Ascending aorta (tissue), 2 donors: ENCODE measurements around the gene GAL3ST3. TPM values are rescaled to one million over a fixed set of nuclear protein-coding genes. Genes with fewer than 3 reads are reported as not detected.

Experiments
- DNase-seq, 2 donors: peaks; one replicate each; pipeline ENCODE4 v3.0.0-alpha.2; 2019; ENCODE audit warnings: low spot score in 2 of 2
- H3K27ac ChIP-seq, 2 donors: fragments of 200-600 bp; sonication (generic); one replicate each; pipeline ENCODE4 v1.5.1; 2016 to 2017; ENCODE audit warnings: mild to moderate bottlenecking in 1 of 2
- H3K27me3 ChIP-seq: fragments of 200-600 bp; sonication (generic); one replicate; pipeline ENCODE4 v1.5.1; 2017
- H3K36me3 ChIP-seq, 2 donors: fragments of 200-600 bp; sonication (generic); one replicate each; pipeline ENCODE4 v1.5.1; 2016
- H3K4me1 ChIP-seq, 2 donors: fragments of 200-600 bp; sonication (generic); one replicate each; pipeline ENCODE4 v1.5.1; 2016 to 2017; ENCODE audit warnings: mild to moderate bottlenecking in 1 of 2
- H3K4me3 ChIP-seq, 2 donors: fragments of 200-600 bp; sonication (generic); one replicate each; pipeline ENCODE4 v1.5.1; 2016 to 2017; ENCODE audit warnings: mild to moderate bottlenecking in 1 of 2
- H3K9me3 ChIP-seq, 2 donors: fragments of 200-600 bp; sonication (generic); one replicate each; pipeline ENCODE4 v1.5.1; 2016
- intact Hi-C: fragments of 100-400 bp; cut with DNase I; formaldehyde crosslinking; loops from one replicate; pipeline ENCODE4 v1.15.1; 2023
- total RNA-seq: library from RNA; depleted of rRNA; stranded (reverse); fragments of >200 nt; gene quantifications from one replicate; pipeline ENCODE4 v1.1.0, GENCODE V29; 2016
- TF ChIP-seq, protein P1 (sequence below), 3 experiments: fragments of 200-600 bp in 2 of 3; fragments of 450-650 bp in 1 of 3; sonication (generic) in 2 of 3; IDR thresholded peaks; one replicate each; pipeline ENCODE4 v1.5.1; 2016 to 2019; ENCODE audit warnings: antibody characterized with exemption in 3 of 3, mild to moderate bottlenecking in 1 of 3, moderate library complexity in 1 of 3

The GAL3ST3 gene
- total RNA-seq, 1 donor from 2014 or later = not detected

DNA sequence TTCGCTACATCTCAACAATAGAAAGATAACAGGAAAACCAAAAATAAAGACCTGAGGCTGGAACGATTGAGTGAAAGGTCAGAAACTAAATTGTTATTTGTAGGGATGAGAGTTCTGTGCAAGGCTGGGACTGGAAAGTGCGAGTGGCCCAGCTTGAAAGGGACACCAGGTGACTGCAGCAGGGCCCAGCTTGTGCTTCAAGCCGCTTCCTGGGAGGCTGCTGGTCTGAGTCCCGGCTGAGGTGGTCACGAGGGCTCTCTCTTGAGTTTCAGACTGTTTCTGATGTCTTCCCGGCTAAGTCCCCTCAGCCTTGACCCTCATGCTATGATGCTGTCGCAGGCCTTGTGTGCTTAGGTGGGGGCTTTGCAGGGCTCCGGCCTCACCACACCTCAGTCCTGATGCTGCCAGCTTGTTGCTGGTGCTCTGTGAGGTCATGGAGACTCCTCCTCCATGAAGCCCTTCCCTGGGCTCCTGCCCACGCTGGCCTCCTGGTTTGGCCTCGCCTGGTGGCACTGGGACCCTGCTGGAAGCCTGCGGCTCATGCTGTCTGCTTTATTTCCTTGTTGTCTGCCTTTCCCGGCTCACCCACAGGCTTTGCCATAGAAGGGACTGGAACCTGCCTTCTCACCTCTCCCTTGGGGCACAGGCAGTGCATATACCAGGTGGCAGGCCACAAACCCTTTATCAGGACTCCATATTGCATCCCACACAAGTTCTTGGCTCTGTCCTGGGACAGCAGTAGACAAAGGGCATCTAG, 42.6 kb downstream of the GAL3ST3 start:
- TF ChIP-seq, protein P1, sequence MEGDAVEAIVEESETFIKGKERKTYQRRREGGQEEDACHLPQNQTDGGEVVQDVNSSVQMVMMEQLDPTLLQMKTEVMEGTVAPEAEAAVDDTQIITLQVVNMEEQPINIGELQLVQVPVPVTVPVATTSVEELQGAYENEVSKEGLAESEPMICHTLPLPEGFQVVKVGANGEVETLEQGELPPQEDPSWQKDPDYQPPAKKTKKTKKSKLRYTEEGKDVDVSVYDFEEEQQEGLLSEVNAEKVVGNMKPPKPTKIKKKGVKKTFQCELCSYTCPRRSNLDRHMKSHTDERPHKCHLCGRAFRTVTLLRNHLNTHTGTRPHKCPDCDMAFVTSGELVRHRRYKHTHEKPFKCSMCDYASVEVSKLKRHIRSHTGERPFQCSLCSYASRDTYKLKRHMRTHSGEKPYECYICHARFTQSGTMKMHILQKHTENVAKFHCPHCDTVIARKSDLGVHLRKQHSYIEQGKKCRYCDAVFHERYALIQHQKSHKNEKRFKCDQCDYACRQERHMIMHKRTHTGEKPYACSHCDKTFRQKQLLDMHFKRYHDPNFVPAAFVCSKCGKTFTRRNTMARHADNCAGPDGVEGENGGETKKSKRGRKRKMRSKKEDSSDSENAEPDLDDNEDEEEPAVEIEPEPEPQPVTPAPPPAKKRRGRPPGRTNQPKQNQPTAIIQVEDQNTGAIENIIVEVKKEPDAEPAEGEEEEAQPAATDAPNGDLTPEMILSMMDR (IDR thresholded peaks at IDR 0.05) = no peak
- no peak for DNase-seq
- intact Hi-C loops = no loop called here
- no peak overlapping the region for H3K4me3 ChIP-seq
- peak overlapping the region; percentile 32 to 51 for H3K27ac ChIP-seq
- peaks cover 15 to 31% of the 10 kb centered on the region in 2 donors for H3K36me3 ChIP-seq
- H3K4me1 ChIP-seq = peaks cover 0 to 24% of the 10 kb centered on the region in 2 donors
- H3K27me3 ChIP-seq = no peaks in the 10 kb centered on the region
- H3K9me3 ChIP-seq = no peaks in the 10 kb centered on the region

DNA sequence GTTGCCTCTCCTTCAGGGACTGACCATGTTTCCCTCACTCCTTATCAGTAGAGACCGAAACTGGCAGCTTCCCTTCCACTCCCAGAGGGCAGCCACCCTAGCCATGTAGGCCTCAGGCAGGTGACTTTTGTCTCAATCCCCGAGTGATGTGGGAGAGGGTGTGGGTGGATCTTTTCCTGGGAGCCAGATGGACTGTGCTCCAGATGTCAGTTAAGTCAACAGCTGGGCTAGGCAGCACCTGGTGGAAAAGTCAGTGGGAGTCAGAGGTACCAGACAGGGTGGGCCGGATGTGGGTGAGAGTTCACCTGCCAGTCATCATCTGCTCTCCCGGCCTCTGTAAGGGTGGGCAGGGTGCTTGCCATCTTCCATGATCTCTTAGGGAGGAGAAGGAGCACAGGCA, 44.8 kb downstream of the GAL3ST3 start:
- TF ChIP-seq, protein P1 (IDR thresholded peaks at IDR 0.05) = no peak
- Histone ChIP-seq H3K4me3 (no peak overlapping the region), H3K27me3 (no peaks in the 10 kb centered on the region), H3K36me3 (peaks cover 25 to 44% of the 10 kb centered on the region in 2 donors), H3K27ac (peak overlapping the region; percentile 86 to 93), H3K9me3 (no peaks in the 10 kb centered on the region), H3K4me1 (peaks cover 3 to 32% of the 10 kb centered on the region in 2 donors)
- no peak for DNase-seq
- intact Hi-C loops = loop anchor here (5.0 kb wide), 1 partner anchor 117 kb away; the partner anchor contains the start of gene FIBP

DNA sequence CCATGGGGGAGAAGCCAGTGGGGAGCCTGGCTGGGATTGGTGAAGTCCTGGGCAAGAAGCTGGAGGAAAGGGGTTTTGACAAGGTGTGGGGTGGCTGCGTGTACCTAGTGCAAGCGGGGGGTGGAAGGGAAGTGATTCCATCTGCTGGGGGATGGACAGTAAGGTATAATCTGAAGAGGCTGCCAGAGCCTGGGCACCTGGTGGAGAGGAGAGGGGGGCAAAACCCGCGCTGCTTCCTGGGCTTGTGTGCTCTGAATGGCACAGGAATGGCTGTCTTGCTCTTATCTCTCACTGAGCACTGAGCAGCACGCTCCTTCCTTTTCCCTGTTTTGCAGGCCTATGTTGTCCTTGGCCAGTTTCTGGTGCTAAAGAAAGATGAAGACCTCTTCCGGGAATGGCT, 45.7 kb downstream of the GAL3ST3 start:
- intact Hi-C loops = loop anchor here (5.0 kb wide), 1 partner anchor 116 kb away; the partner anchor contains the start of gene FIBP
- no peaks in the 10 kb centered on the region for H3K27me3 ChIP-seq
- TF ChIP-seq, protein P1 (IDR thresholded peaks at IDR 0.05) = no peak
- no peaks in the 10 kb centered on the region for H3K9me3 ChIP-seq
- H3K36me3 ChIP-seq = peaks cover 34 to 53% of the 10 kb centered on the region in 2 donors
- H3K27ac ChIP-seq = peak overlapping the region; percentile 86 to 93
- H3K4me3 ChIP-seq = peak overlapping the region; percentile 89 to 98
- H3K4me1 ChIP-seq = peaks cover 3 to 27% of the 10 kb centered on the region in 2 donors
- no peak for DNase-seq

DNA sequence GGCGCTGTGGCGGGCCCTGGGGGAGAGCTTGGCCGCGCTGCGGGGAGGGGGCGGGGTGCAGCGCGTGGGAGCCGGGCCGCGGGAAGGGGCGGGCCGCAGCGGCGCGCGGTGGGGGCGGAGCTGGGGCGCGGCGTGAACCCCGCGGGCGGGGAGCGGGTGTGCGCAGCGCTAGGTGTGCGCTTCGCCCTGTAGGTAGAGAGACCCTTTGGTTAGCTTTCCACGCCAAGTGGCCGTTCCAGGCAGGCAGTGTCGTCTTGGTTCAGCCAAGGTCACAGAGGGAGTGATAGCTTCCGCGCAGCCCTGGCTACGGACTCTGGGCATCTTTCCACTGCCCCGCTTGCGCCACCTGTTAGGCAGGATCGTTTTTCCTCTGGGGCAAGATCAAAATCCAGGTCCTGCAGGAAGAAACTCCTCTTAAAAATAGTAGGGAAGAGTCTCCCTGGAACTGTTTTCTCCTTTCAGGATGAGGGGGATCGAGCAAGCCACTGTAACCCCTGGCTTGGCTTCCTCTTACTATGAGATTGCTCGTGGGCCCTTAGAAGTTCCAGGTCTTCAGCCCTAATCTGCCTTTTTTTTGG, 46.2 kb downstream of the GAL3ST3 start:
- intact Hi-C loops = loop anchor here (1.0 to 5.0 kb wide), 4 partner anchors 20 to 115 kb away; partner anchors contain the start of genes FIBP, SART1 and SF3B2

DNA sequence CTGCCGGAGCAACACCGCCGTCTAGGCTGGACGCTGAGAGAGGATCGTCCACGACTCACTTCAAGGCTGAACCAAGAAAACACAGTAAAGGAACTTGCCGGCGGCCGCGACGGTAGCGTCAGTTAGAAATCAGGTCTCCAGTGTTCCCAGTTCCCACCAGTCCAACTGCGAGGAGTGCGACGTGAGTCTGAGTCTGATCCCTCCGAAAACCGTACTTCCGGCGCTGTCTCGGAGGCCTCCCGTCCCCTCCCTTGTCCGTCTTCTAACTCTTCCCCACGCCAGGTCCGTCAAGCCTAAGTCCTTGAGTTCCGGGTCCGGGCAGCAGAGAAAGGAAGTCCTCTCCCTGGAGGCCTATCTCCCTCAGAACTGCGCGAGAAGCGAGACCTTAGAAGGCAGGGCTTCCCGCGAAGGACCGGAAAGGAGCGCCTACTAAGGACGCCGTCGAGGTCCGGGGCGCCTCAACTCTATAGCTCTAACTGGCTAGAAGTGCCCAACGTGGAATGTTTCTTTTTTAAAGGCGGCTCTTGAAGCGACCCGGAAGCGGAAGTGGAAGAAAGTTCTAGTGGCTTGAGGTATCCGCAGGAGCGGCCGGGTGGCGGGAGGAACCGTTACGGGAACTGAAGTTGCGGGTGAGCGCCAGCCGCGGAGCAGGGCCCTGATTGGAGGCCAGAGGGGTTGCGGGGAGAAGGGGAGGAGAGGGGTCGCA, 46.9 kb downstream of the GAL3ST3 start, which contains the start of the genes BANF1 and EIF1AD:
Gene BANF1, plus strand, starts transcription at position 562 of the 706 bp plus-strand sequence. CDS start 748 bp downstream, outside the sequence.
Gene EIF1AD, minus strand, starts transcription at position 216 of the 706 bp plus-strand sequence. CDS start 1,768 bp downstream, outside the sequence.
- no peaks in the 10 kb centered on the region for H3K9me3 ChIP-seq
- H3K4me1 ChIP-seq = peaks cover 3 to 27% of the 10 kb centered on the region in 2 donors
- intact Hi-C loops = loop anchor here (1.0 to 5.0 kb wide), 4 partner anchors 20 to 115 kb away; partner anchors contain the start of genes FIBP, SART1 and SF3B2
- peaks cover 41 to 65% of the 10 kb centered on the region in 2 donors for H3K36me3 ChIP-seq
- peak; percentile 58 to 97 for DNase-seq
- peak within 1 kb of the TSS; percentile 89 to 98 for H3K4me3 ChIP-seq
- H3K27me3 ChIP-seq = no peaks in the 10 kb centered on the region
- peak within 1 kb of the TSS; percentile 86 to 93 for H3K27ac ChIP-seq
- TF ChIP-seq, protein P1 (IDR thresholded peaks at IDR 0.05) = no peak

More for the DNA sequence above, 46.2 kb downstream of the GAL3ST3 start:
- Histone ChIP-seq H3K4me3 (peak overlapping the region; percentile 89 to 98), H3K9me3 (no peaks in the 10 kb centered on the region), H3K4me1 (peaks cover 3 to 27% of the 10 kb centered on the region in 2 donors), H3K27me3 (no peaks in the 10 kb centered on the region), H3K27ac (peak overlapping the region; percentile 86 to 93), H3K36me3 (peaks cover 40 to 59% of the 10 kb centered on the region in 2 donors)
- no peak for DNase-seq
- TF ChIP-seq, protein P1 (IDR thresholded peaks at IDR 0.05) = peak; percentile 6 to 28 (median 28)
